ENCODE measurements around the gene HOXA4. TPM values are rescaled to one million over a fixed set of nuclear protein-coding genes. Genes with fewer than 3 reads are reported as not detected.

HOXA4 gene
- total RNA-seq, 1 donor from 2014 or later = 0.30 TPM

DNA sequence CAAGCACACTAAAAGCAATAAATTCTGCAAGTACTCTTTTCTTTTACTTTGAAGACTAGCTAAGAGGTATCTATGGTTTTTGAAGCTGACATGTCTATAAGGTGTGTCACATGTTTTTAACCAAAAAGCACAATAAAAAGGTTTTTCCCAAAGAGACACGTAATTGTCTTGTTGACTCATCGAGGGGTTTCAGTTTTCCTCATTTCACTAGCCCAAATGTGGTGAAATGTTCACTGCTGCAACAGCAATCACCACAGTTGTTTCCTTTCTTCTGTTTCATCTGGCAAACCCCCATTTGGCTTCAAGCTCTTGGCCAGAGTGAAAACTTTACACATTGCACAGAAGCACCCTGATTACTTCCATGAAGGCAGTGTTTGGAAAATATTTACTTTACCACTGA, 3.8 kb upstream of the HOXA4 start:
- no peaks in the 10 kb centered on the region for H3K9me3 Mint-ChIP-seq (ENCODE audit: low read depth)
- H3K4me1 Mint-ChIP-seq (ENCODE audit: low read depth) = no peaks in the 10 kb centered on the region
- H3K4me3 Mint-ChIP-seq (ENCODE audit: unreplicated experiment) = no peak overlapping the region
- no peaks in the 10 kb centered on the region for H3K36me3 Mint-ChIP-seq (ENCODE audit: low read depth)
- no peak for DNase-seq (ENCODE audit: low spot score)
- no peak overlapping the region for H3K27ac Mint-ChIP-seq (ENCODE audit: unreplicated experiment)
- H3K27me3 Mint-ChIP-seq (ENCODE audit: low read depth) = peaks cover 82% of the 10 kb centered on the region
- TF ChIP-seq, protein P1, sequence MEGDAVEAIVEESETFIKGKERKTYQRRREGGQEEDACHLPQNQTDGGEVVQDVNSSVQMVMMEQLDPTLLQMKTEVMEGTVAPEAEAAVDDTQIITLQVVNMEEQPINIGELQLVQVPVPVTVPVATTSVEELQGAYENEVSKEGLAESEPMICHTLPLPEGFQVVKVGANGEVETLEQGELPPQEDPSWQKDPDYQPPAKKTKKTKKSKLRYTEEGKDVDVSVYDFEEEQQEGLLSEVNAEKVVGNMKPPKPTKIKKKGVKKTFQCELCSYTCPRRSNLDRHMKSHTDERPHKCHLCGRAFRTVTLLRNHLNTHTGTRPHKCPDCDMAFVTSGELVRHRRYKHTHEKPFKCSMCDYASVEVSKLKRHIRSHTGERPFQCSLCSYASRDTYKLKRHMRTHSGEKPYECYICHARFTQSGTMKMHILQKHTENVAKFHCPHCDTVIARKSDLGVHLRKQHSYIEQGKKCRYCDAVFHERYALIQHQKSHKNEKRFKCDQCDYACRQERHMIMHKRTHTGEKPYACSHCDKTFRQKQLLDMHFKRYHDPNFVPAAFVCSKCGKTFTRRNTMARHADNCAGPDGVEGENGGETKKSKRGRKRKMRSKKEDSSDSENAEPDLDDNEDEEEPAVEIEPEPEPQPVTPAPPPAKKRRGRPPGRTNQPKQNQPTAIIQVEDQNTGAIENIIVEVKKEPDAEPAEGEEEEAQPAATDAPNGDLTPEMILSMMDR (IDR thresholded peaks at IDR 0.05) = no peak

DNA sequence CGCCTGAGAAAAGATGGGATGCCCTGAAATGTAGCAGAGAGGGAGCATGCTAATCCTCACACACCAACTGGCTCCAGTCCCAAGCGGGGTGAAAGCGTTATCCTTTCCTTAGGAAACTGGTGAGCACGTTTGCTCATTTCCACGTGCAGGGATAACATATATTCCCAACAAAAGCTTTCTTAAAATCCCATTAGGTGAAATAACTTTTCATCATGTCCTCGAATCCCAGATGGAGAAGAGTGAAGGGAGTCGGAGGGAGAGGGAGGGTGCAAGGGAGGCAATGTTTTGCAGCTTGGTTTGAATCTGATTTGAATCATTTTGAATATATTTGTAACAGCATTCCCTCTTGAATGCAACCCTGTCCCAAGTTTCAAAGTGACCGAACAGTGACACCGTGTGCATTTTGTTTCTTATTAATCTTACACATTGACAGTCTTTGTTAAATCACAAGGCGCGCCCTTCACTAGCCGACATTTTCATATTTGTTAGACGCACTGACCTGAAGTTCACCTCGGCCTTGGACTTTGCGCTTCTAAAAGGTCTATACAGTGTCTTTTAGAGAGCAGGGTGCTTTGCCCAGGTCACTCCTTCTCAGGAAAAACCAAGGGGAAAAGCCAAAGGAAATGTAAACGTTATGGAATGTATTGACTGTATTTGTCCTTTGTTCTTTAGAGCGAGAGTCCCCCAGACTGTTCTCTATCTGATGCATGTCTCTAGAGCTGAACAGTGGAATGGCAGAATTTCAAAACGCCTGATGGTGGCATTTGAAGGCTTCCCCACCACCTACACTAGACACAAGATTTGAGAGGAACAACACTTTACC, 3.1 kb upstream of the HOXA4 start:
- H3K27me3 Mint-ChIP-seq (ENCODE audit: low read depth) = peaks cover 85% of the 10 kb centered on the region
- no peaks in the 10 kb centered on the region for H3K4me1 Mint-ChIP-seq (ENCODE audit: low read depth)
- no peak overlapping the region for H3K4me3 Mint-ChIP-seq (ENCODE audit: unreplicated experiment)
- TF ChIP-seq, protein P1 (IDR thresholded peaks at IDR 0.05) = no peak
- H3K36me3 Mint-ChIP-seq (ENCODE audit: low read depth) = peaks cover 5% of the 10 kb centered on the region
- H3K27ac Mint-ChIP-seq (ENCODE audit: unreplicated experiment) = no peak overlapping the region
- H3K9me3 Mint-ChIP-seq (ENCODE audit: low read depth) = no peaks in the 10 kb centered on the region
- DNase-seq (ENCODE audit: low spot score) = no peak

DNA sequence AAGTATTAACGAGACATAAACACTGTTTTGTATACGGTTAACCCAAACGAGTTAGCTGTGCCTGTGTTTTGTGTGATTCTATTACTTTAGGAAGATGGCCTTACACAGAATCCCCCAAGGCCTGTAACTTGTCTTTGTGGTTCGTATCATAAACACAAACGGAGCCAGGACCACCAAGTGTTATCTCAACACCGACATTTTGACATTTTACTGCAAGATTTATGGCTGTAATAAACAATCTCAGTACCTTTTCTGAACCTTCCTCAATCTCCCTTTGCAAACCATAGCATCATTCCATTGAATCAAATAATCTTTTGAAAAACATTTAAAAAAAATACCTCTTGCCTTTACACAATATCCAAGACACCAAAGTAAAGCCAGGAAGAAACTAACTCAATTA, 2.4 kb upstream of the HOXA4 start:
- Mint-ChIP-seq H3K27me3 (ENCODE audit: low read depth) (peaks cover 85% of the 10 kb centered on the region), H3K36me3 (ENCODE audit: low read depth) (peaks cover 6% of the 10 kb centered on the region), H3K27ac (ENCODE audit: unreplicated experiment) (no peak overlapping the region), H3K9me3 (ENCODE audit: low read depth) (no peaks in the 10 kb centered on the region), H3K4me1 (ENCODE audit: low read depth) (no peaks in the 10 kb centered on the region), H3K4me3 (ENCODE audit: unreplicated experiment) (no peak overlapping the region)
- DNase-seq (ENCODE audit: low spot score) = no peak
- TF ChIP-seq, protein P1 (IDR thresholded peaks at IDR 0.05) = no peak

DNA sequence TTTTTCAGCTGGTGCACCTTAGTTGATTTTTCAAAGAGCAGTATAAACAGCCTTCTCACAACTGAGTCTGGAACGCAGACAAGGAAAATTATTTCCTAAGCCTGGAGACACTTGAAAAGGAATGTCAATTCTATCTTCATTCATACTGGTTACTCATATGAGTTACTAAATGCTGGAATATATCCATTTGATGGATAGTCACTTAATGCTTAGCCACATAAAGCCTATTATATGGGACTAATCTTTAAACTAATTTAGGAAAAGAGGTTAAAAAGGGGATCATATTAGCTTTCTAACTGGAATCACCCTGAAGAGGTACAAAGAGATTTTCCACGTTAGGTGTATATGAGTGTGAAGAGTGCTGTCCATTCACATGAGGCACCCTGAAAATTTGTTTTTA, 1.7 kb upstream of the HOXA4 start:
- Mint-ChIP-seq H3K27me3 (ENCODE audit: low read depth) (peaks cover 85% of the 10 kb centered on the region), H3K4me1 (ENCODE audit: low read depth) (no peaks in the 10 kb centered on the region), H3K4me3 (ENCODE audit: unreplicated experiment) (no peak overlapping the region), H3K27ac (ENCODE audit: unreplicated experiment) (no peak overlapping the region), H3K36me3 (ENCODE audit: low read depth) (peaks cover 6% of the 10 kb centered on the region), H3K9me3 (ENCODE audit: low read depth) (no peaks in the 10 kb centered on the region)
- no peak for DNase-seq (ENCODE audit: low spot score)
- TF ChIP-seq, protein P1 (IDR thresholded peaks at IDR 0.05) = no peak

DNA sequence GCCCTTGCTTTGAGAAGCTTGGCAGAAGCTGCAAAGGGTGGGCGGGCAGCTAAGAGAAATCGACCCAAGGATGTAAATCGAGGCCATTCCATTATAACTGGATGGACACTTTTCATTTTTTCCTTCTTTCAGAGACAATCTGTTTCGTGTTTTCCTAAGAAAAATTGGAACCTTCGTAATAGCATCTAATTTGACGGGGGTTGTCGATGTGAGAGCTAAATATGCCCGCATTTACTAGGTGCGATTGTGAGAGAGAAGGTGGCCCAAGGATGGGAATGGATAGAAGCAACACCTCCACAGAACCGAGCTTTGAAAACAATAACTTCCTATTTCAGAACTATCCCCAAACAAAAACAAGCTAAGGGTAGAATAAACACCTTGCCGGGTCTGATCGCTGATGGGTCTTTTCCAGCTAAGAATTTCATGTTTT, 848 bp upstream of the HOXA4 start:
- TF ChIP-seq, protein P1 (IDR thresholded peaks at IDR 0.05) = no peak
- peak overlapping the region; percentile 46 for H3K4me3 Mint-ChIP-seq (ENCODE audit: unreplicated experiment)
- H3K9me3 Mint-ChIP-seq (ENCODE audit: low read depth) = no peaks in the 10 kb centered on the region
- H3K36me3 Mint-ChIP-seq (ENCODE audit: low read depth) = peaks cover 6% of the 10 kb centered on the region
- H3K27ac Mint-ChIP-seq (ENCODE audit: unreplicated experiment) = no peak overlapping the region
- peaks cover 85% of the 10 kb centered on the region for H3K27me3 Mint-ChIP-seq (ENCODE audit: low read depth)
- DNase-seq (ENCODE audit: low spot score) = no peak
- H3K4me1 Mint-ChIP-seq (ENCODE audit: low read depth) = no peaks in the 10 kb centered on the region

All from chondrocyte (in vitro differentiated cells).